OCI-LY3 (cell line): Measurements from ENCODE around the gene ARPIN.

Experiments used
- EZH2phosphoT487 ChIP-seq: fragments of 200-600 bp; shearing (Covaris generic); IDR thresholded peaks from 2 replicates; pipeline ENCODE4 v1.6.1; 2018; ENCODE audit warnings: antibody characterized with exemption, mixed run types, low read depth
- TF ChIP-seq, protein P1 (sequence below): fragments of 200-600, 300-600 bp; sonication (generic); IDR thresholded peaks from 2 replicates; pipeline ENCODE4 v1.5.1; 2014; ENCODE audit warnings: antibody characterized with exemption, low read length, low read depth

DNA sequence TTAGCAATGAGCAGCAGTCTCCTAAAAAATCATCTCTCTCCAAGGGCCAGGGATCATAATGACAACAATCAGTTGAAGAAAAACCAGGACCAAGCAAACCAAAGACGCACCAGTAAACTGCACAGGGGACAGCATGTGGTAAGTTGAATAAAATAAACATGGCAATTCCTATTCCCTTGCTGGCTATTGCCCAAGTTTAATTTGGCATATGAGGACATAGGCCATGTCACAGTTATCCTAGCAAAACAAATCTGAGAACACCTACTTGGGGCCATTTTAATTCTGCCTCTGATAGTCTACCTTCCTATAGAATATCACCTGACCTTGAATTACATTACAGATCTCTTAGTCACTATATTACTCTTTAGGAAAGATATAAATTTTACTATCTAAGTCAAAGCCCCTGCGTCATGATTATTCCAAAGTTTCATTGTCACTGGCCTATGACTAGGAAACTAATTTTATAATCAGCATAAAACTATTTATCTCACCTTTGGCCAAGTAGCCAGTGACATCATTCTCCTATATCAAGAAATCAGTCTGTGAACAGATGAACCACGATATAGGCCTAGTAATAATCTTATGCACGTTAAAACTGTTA is 42.0 kb downstream of the ARPIN start:
- TF ChIP-seq, protein P1, sequence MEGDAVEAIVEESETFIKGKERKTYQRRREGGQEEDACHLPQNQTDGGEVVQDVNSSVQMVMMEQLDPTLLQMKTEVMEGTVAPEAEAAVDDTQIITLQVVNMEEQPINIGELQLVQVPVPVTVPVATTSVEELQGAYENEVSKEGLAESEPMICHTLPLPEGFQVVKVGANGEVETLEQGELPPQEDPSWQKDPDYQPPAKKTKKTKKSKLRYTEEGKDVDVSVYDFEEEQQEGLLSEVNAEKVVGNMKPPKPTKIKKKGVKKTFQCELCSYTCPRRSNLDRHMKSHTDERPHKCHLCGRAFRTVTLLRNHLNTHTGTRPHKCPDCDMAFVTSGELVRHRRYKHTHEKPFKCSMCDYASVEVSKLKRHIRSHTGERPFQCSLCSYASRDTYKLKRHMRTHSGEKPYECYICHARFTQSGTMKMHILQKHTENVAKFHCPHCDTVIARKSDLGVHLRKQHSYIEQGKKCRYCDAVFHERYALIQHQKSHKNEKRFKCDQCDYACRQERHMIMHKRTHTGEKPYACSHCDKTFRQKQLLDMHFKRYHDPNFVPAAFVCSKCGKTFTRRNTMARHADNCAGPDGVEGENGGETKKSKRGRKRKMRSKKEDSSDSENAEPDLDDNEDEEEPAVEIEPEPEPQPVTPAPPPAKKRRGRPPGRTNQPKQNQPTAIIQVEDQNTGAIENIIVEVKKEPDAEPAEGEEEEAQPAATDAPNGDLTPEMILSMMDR: no peak
- TF ChIP-seq EZH2phosphoT487: no peak
